ENCODE results near the gene TAS1R2. TPM values are rescaled to one million over a fixed set of nuclear protein-coding genes. Genes with fewer than 3 reads are reported as not detected.
A peak's percentile ranks its signal among the peaks of the same experiment; 100 is the strongest.

The TAS1R2 gene
- total and polyA plus RNA-seq, 9 of the 15 experiments (the other 6 are each of a cell fraction or from before 2014, with no cell fraction given), result not detected

- TF ChIP-seq HMGN3 (IDR thresholded peaks at IDR 0.05; ENCODE audit: borderline replicate concordance, extremely low read depth, insufficient read length, low read depth, low read length) (peak; percentile 48), GATAD2A (IDR thresholded peaks at IDR 0.05) (0 out of 2 replicates have a peak, but pooled peaks have one; percentile 43), HMBOX1 (IDR thresholded peaks at IDR 0.05) (no peak), UBTF (IDR thresholded peaks at IDR 0.05; ENCODE audit: borderline replicate concordance in 1 of 2, low read depth in 2 of 2, low read length in 2 of 2) (peak; percentile 33 to 44; a peak in 1 of 4 replicates), BCOR (IDR thresholded peaks at IDR 0.05) (peak; percentile 7; the same call in 1 of the 2 replicates), ZC3H8 (IDR thresholded peaks at IDR 0.05) (no peak), MTA1 (IDR thresholded peaks at IDR 0.05; ENCODE audit: borderline replicate concordance) (no peak), CREB1 (IDR thresholded peaks at IDR 0.05) (no peak), CREB1 (CRISPR knock-in tag; IDR thresholded peaks at IDR 0.05) (peak; percentile 11; the same call in 1 of the 2 replicates), ZNF24 (IDR thresholded peaks at IDR 0.05) (no peak), SNIP1 (IDR thresholded peaks at IDR 0.05; ENCODE audit: low read depth) (no peak), CBFA2T3 (IDR thresholded peaks at IDR 0.05) (no peak), GTF2E2 (tag; IDR thresholded peaks at IDR 0.05) (0 out of 2 replicates have a peak, but pooled peaks have one; percentile 71), SLC30A9 (CRISPR knock-in tag; IDR thresholded peaks at IDR 0.05) (no peak), FIP1L1 (IDR thresholded peaks at IDR 0.05; ENCODE audit: low read depth, low read length, poor library complexity, severe bottlenecking) (peak; percentile 38), LCOR (CRISPR knock-in tag; IDR thresholded peaks at IDR 0.05) (no peak), SIN3B (IDR thresholded peaks at IDR 0.05; ENCODE audit: low read depth) (peak; percentile 80)
- TF ChIP-seq, protein P1, sequence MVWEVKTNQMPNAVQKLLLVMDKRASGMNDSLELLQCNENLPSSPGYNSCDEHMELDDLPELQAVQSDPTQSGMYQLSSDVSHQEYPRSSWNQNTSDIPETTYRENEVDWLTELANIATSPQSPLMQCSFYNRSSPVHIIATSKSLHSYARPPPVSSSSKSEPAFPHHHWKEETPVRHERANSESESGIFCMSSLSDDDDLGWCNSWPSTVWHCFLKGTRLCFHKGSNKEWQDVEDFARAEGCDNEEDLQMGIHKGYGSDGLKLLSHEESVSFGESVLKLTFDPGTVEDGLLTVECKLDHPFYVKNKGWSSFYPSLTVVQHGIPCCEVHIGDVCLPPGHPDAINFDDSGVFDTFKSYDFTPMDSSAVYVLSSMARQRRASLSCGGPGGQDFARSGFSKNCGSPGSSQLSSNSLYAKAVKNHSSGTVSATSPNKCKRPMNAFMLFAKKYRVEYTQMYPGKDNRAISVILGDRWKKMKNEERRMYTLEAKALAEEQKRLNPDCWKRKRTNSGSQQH (CRISPR knock-in tag; IDR thresholded peaks at IDR 0.05), result no peak
- TF ChIP-seq, protein P2, sequence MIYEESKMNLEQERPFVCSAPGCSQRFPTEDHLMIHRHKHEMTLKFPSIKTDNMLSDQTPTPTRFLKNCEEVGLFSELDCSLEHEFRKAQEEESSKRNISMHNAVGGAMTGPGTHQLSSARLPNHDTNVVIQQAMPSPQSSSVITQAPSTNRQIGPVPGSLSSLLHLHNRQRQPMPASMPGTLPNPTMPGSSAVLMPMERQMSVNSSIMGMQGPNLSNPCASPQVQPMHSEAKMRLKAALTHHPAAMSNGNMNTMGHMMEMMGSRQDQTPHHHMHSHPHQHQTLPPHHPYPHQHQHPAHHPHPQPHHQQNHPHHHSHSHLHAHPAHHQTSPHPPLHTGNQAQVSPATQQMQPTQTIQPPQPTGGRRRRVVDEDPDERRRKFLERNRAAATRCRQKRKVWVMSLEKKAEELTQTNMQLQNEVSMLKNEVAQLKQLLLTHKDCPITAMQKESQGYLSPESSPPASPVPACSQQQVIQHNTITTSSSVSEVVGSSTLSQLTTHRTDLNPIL (CRISPR knock-in tag; IDR thresholded peaks at IDR 0.05), result no peak
- TF ChIP-seq, protein P3, sequence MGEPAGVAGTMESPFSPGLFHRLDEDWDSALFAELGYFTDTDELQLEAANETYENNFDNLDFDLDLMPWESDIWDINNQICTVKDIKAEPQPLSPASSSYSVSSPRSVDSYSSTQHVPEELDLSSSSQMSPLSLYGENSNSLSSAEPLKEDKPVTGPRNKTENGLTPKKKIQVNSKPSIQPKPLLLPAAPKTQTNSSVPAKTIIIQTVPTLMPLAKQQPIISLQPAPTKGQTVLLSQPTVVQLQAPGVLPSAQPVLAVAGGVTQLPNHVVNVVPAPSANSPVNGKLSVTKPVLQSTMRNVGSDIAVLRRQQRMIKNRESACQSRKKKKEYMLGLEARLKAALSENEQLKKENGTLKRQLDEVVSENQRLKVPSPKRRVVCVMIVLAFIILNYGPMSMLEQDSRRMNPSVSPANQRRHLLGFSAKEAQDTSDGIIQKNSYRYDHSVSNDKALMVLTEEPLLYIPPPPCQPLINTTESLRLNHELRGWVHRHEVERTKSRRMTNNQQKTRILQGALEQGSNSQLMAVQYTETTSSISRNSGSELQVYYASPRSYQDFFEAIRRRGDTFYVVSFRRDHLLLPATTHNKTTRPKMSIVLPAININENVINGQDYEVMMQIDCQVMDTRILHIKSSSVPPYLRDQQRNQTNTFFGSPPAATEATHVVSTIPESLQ (CRISPR knock-in tag; IDR thresholded peaks at IDR 0.05), result no peak
Measured at GRCh38 chr1:18901952-18902522, 42.6 kb upstream of the TAS1R2 start (continued).
